Muscle of leg (tissue), 11 donors: ENCODE results near the gene PRDM16. TPM values are rescaled to one million over a fixed set of nuclear protein-coding genes. Genes with fewer than 3 reads are reported as not detected.

Experiments
- DNase-seq: peaks from one replicate; pipeline ENCODE4 v3.0.0; 2013
- H3K27ac ChIP-seq: one replicate; pipeline ENCODE4 v1.5.1; 2013; ENCODE audit warnings: mild to moderate bottlenecking, low read length, control low read depth
- H3K27me3 ChIP-seq: one replicate; pipeline ENCODE4 v1.6.1; 2013; ENCODE audit warnings: low read length; ENCODE audit not compliant: control insufficient read depth, insufficient read depth
- H3K36me3 ChIP-seq: one replicate; pipeline ENCODE4 v1.6.1; 2013; ENCODE audit warnings: low read length; ENCODE audit not compliant: control insufficient read depth, insufficient read depth
- H3K4me1 ChIP-seq: one replicate; pipeline ENCODE4 v1.6.1; 2013; ENCODE audit warnings: low read length; ENCODE audit not compliant: control insufficient read depth, insufficient read depth
- H3K4me3 ChIP-seq: one replicate; pipeline ENCODE4 v1.5.1; 2013; ENCODE audit warnings: low read length, control low read depth
- H3K9me3 ChIP-seq: replicated peaks from 2 replicates; pipeline ENCODE4 v1.6.1; 2013; ENCODE audit warnings: low read depth, low read length; ENCODE audit not compliant: control insufficient read depth
- WGBS: methylation state at CpG from one replicate; pipeline ENCODE4 v1.1.5; 2013; ENCODE audit warnings: missing lambda C conversion rate; ENCODE audit not compliant: insufficient coverage; 5-methylcytosine and 5-hydroxymethylcytosine counted together
- polyA plus RNA-seq, 8 donors: library from polyadenylated mRNA; unstranded; fragments of 120-200 nt; gene quantifications; one replicate each; pipeline versions ENCODE4 v1.2.1 to v1.2.3, GENCODE V29; 2013; ENCODE audit warnings: inconsistent platforms in 1 of 8, low replicate concordance in 1 of 8; ENCODE audit not compliant: insufficient read length in 8 of 8, insufficient read depth in 1 of 8
- total RNA-seq: library from RNA; stranded (reverse); fragments of 120-200 nt; gene quantifications from one replicate; pipeline ENCODE4 v1.2.4, GENCODE V29; 2013

The PRDM16 gene
- total and polyA plus RNA-seq, 9 donors: 0.43 to 1.9 (median 0.95) TPM

DNA sequence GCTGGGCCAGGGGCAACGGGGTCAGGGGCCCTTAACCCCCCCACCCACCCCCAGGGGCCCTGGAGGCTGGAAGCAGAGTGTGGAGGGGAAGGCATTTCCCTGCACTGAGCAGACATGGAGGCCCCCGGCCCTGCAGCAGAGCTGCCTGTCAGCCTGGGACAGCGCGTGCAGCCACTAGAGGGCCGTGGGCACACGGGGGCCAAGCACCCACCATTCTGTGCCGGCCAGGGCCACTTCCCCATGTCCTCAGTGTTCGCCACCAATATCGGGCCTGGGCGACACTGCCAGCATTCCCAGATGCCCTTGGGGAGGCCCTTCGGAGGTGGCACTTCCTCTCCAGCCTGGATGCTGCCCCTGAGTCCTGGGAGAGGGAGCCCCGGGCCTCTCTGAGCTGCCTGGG, 362.3 kb downstream of the PRDM16 start:
- no peak overlapping the region for H3K27ac ChIP-seq
- no peak overlapping the region for H3K4me3 ChIP-seq
- H3K4me1 ChIP-seq: no peaks in the 10 kb centered on the region
- WGBS: 41% methylated on average over 11 of the region's 12 CpGs
- peaks cover 10% of the 10 kb centered on the region for H3K27me3 ChIP-seq
- no peak for DNase-seq
- H3K36me3 ChIP-seq: no peaks in the 10 kb centered on the region
- no peaks in the 10 kb centered on the region for H3K9me3 ChIP-seq

DNA sequence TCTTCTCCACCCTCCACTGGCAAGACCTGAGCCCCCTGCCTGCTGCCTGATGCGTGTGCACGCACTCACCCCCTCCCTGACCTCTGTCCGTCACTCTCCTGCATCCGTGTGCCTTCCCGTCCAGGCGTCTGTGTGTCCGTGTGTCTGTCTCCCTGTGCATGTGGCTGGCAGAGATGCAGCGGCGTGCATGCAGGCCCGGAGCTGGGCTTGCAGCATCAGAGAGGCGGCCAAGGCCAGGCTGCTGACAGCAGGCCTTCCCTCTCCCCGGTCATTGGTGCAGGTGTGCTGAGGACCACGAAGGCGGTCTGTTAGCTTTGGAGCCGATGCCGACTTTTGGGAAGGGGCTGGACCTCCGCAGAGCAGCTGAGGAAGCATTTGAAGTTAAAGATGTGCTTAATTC, 362.7 kb downstream of the PRDM16 start:
- Histone ChIP-seq H3K27me3 (peaks cover 10% of the 10 kb centered on the region), H3K4me3 (no peak overlapping the region), H3K36me3 (no peaks in the 10 kb centered on the region), H3K27ac (no peak overlapping the region), H3K9me3 (no peaks in the 10 kb centered on the region), H3K4me1 (no peaks in the 10 kb centered on the region)
- no peak for DNase-seq
- WGBS: 80% methylated on average over 12 of the region's 17 CpGs

DNA sequence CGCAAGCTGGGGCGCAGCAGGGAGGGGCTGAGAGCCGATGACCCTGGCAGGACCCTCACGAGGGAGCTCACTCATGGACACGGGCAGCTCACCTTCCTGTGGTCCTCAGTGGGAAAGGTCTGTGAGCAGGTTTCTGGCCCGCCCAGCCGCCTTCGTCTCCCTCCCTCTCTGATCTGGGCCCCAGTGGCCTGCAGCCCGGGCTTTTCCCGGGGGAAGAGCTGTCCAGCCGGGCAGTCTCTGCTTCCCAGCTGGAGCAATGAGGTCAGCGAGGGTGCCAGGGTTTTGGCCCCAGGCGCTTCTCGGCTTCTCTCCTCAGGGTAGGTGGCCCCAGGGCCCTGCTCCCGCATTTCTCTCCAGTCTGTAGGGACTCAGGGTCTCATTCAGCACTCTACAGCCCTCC, 363.3 kb downstream of the PRDM16 start:
- Histone ChIP-seq H3K36me3 (no peaks in the 10 kb centered on the region), H3K27me3 (peaks cover 10% of the 10 kb centered on the region), H3K4me3 (no peak overlapping the region), H3K4me1 (no peaks in the 10 kb centered on the region), H3K27ac (no peak overlapping the region), H3K9me3 (no peaks in the 10 kb centered on the region)
- no peak for DNase-seq
- WGBS: 34% methylated on average over 10 of the region's 15 CpGs

DNA sequence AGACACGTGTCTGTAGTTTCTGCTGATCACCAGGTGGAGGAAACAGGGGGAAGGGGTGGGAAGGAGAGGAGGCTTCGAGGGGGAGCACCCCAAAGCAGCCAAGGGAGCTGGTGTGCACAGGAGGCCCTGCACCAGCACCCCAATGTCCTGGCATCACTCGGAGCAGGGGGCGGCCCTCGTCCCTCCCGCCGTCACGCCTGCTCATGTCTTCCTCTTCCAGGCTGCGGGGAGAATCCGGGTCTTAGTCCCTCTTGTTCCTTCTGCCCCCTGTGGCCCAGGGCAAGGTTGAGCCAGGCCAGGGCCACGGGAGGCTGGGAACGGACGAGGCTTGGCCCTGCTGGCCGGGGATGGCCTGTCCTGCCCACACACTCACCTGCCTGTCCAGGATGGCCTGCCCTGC, 364.1 kb downstream of the PRDM16 start:
- Histone ChIP-seq H3K27me3 (peaks cover 13% of the 10 kb centered on the region), H3K36me3 (no peaks in the 10 kb centered on the region), H3K4me1 (no peaks in the 10 kb centered on the region), H3K9me3 (no peaks in the 10 kb centered on the region), H3K4me3 (no peak overlapping the region), H3K27ac (no peak overlapping the region)
- WGBS: 86% methylated on average over 14 of the region's 14 CpGs
- DNase-seq: no peak

DNA sequence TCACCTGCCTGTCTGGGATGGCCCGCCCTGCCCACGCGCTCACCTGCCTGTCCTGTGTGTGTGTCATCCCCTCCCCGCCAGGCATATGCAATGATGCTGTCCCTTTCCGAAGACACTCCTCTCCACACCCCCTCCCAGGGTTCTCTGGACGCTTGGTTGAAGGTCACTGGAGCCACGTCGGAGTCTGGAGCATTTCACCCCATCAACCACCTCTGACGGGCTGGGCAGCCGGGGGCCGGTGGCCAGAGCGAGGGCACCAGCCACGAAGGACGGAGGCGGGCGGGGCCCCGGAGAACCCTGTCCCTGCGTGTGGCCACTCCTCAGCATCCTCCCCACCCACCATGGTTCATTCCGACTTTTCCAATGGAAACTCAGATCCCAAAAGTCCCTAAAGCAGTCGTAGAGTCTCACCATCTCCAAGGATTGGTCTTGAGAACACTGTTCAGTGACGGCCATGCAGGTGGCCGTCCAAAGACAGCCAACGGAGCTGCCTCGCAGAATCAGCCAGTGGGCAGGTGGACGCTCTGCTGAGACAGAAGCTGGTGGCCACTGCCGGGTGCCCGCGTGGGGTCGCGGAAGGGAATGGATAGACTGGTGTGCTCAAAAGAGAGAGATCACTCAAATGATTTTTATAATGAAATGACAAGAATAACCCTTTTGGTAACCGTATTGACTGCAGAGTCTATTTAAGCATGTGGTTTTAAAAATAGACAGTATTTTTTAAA, 364.8 kb downstream of the PRDM16 start:
- no peak for DNase-seq
- WGBS: 85% methylated on average over 13 of the region's 31 CpGs
- Histone ChIP-seq H3K4me1 (no peaks in the 10 kb centered on the region), H3K27ac (no peak overlapping the region), H3K4me3 (no peak overlapping the region), H3K9me3 (no peaks in the 10 kb centered on the region), H3K27me3 (peaks cover 13% of the 10 kb centered on the region), H3K36me3 (no peaks in the 10 kb centered on the region)

DNA sequence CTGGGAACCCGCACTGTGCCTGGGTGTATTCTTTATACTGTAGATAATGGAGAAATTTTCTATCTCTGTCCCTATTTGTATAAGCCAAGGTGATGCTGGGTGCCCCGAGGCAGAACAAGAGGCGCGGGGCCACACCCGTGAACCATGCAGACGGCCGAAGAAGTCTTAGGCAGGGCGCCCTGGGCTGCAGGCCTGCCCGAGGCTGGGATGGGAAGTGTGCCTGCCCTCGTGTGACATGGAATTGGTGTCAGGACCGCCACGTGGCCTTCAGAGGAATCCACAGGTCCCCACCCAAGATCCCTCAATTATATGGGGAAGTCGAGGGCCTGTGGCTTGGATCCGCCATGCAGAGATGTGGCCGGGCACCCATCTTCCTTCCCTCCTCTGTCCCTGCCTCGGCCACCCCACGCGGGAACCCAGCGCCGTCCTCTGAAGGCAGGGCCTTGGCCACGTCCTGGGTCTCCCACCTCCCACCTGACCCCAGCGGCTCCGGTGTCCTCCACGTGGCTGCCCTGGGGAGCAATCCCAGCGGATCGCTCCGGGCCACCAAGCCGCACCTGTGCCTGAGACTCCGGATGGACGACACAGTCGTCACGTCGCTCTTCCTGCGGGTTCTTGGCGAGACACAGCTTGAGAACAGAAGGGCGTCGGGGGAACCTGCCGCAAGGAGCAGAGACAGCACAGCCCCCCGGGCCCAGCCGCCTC, 365.6 kb downstream of the PRDM16 start:
- peaks cover 17% of the 10 kb centered on the region for H3K27me3 ChIP-seq
- H3K27ac ChIP-seq: no peak overlapping the region
- DNase-seq: no peak
- no peaks in the 10 kb centered on the region for H3K9me3 ChIP-seq
- 84% methylated on average over 34 of the region's 40 CpGs for WGBS
- H3K36me3 ChIP-seq: no peaks in the 10 kb centered on the region
- H3K4me1 ChIP-seq: no peaks in the 10 kb centered on the region
- no peak overlapping the region for H3K4me3 ChIP-seq

DNA sequence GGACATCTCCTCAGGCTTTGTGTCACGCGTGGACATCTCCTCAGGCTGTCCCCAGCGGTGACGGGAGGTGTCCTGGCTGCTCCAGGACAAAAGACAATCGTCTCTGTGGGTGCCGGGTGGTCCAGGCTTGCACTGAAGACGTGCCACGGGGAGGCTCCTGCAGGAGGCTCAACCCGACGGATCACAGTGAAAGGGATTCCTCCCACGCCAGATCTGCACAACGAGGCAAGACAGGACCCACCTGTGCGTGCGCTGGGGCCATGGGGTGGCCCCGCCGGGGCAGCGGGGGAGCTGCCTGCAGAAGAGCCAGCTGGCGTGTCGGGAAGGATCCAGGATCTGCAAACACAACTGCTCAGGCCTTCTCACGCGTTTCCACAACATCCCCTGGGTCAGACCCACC, 366.7 kb downstream of the PRDM16 start:
- H3K27ac ChIP-seq: no peak overlapping the region
- 73% methylated on average over 16 of the region's 21 CpGs for WGBS
- peaks cover 20% of the 10 kb centered on the region for H3K27me3 ChIP-seq
- H3K4me3 ChIP-seq: no peak overlapping the region
- H3K9me3 ChIP-seq: no peaks in the 10 kb centered on the region
- H3K36me3 ChIP-seq: no peaks in the 10 kb centered on the region
- DNase-seq: no peak
- H3K4me1 ChIP-seq: no peaks in the 10 kb centered on the region

DNA sequence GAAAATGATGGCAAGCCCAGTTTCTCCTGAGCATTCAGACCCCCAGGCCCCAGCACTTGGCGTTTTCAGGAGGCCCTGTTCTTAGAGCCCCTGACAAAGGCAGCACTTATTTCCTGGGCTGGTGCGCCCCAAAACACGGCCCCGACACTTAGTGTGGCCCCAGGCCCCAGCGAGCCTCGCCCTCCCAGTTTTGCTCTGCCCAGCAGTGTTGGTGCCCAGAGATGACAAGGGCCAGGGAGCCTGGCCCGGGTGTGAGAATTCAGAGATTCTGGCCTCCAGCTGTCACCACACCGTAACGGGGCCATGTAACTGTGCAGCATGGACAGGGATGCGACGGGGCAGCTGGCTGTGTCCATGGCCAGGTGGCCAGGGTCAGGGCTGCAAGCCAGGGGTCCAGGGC, 367.4 kb downstream of the PRDM16 start:
- H3K9me3 ChIP-seq: no peaks in the 10 kb centered on the region
- no peaks in the 10 kb centered on the region for H3K36me3 ChIP-seq
- DNase-seq: no peak
- WGBS: 81% methylated on average over 11 of the region's 11 CpGs
- no peak overlapping the region for H3K27ac ChIP-seq
- no peaks in the 10 kb centered on the region for H3K4me1 ChIP-seq
- no peak overlapping the region for H3K4me3 ChIP-seq
- H3K27me3 ChIP-seq: peaks cover 28% of the 10 kb centered on the region

DNA sequence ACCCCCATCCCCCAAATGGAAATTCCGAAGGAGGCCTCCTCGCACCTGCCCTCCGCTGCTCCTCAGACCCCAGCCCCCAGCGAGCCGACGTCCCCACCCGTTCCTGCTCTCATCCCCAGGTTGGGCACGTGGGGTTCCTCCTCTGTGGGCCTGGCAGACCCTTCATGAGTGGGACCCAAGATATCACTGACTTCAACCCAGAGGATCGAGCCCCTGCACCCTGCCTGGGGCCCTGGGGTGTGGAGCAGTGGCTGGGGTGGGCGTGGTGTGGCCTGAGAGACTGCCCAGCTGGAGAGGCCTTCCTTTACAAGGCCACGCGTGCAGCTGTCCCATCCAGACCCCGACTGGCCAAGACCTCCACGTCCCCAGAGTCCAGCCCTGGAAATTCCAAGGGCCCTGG, 367.9 kb downstream of the PRDM16 start:
- no peak for DNase-seq
- no peak overlapping the region for H3K27ac ChIP-seq
- H3K27me3 ChIP-seq: peaks cover 30% of the 10 kb centered on the region
- H3K36me3 ChIP-seq: no peaks in the 10 kb centered on the region
- 76% methylated on average over 6 of the region's 14 CpGs for WGBS
- no peaks in the 10 kb centered on the region for H3K4me1 ChIP-seq
- H3K9me3 ChIP-seq: no peaks in the 10 kb centered on the region
- H3K4me3 ChIP-seq: no peak overlapping the region

DNA sequence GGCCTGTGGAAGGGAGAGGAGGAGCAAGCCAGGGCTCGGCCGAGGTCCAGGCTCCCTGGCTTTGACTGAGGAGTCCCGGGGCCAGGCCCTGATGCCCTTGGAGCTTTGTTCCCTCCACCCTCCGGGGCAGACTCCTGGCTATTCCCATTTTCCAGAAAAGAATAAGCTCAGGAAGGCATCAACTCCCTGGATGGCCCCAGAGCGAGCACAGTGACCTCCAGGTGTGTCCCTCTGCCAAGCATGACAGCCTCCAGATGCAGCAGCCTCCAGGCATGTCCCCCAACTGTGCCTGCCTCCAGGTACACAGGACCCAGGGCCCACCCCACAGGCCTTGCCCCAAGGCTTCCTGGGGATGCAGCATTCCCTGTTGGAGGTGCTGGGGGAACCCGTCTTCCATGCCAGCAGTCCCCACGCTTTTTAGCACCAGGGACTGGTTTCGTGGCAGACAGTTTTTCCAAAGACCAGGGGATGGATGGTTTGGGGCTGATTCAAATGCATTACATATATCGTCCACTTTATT, 369.7 kb downstream of the PRDM16 start:
- DNase-seq: no peak
- Histone ChIP-seq H3K36me3 (no peaks in the 10 kb centered on the region), H3K4me3 (no peak overlapping the region), H3K27me3 (peaks cover 36% of the 10 kb centered on the region), H3K4me1 (no peaks in the 10 kb centered on the region), H3K27ac (no peak overlapping the region), H3K9me3 (no peaks in the 10 kb centered on the region)
- 76% methylated on average over 5 of the region's 9 CpGs for WGBS
